HepG2 (cell line): Measurements from ENCODE around the gene CCDC8. TPM values are rescaled to one million over a fixed set of nuclear protein-coding genes. Genes with fewer than 3 reads are reported as not detected.
A peak's percentile ranks its signal among the peaks of the same experiment; 100 is the strongest.

Source experiments
- BRD4 ChIP-seq: sonication (generic); formaldehyde crosslinking; IDR thresholded peaks from 2 replicates; pipeline ENCODE4 v1.4.0; 2020; ENCODE audit warnings: missing genetic modification reagents
- CCAR2 ChIP-seq: fragments of 200-400 bp; formaldehyde crosslinking; optimal IDR thresholded peaks from 2 replicates; pipeline ENCODE3; 2018; ENCODE audit warnings: low read depth, mild to moderate bottlenecking, low read length, moderate library complexity
- CHD4 ChIP-seq: fragments of 200-600 bp; sonication (generic); IDR thresholded peaks from 2 replicates; pipeline ENCODE4 v1.7.0; 2017; ENCODE audit warnings: mild to moderate bottlenecking, low read length, borderline replicate concordance
- DNMT1 ChIP-seq: sonication (generic); formaldehyde crosslinking; IDR thresholded peaks from 2 replicates; pipeline ENCODE4 v1.5.1; 2020; ENCODE audit warnings: mild to moderate bottlenecking, missing genetic modification reagents
- E2F1 ChIP-seq: sonication (generic); formaldehyde crosslinking; IDR thresholded peaks from 2 replicates; pipeline ENCODE4 v1.5.0; 2020; ENCODE audit warnings: missing genetic modification reagents
- GTF3A ChIP-seq: sonication (generic); formaldehyde crosslinking; conservative IDR thresholded peaks from 2 replicates; pipeline ENCODE4 v1.4.0; 2020; ENCODE audit warnings: mild to moderate bottlenecking, missing genetic modification reagents
- KMT2A ChIP-seq: sonication (generic); formaldehyde crosslinking; IDR thresholded peaks from 2 replicates; pipeline ENCODE4 v1.4.0; 2020; ENCODE audit warnings: missing genetic modification reagents
- MAF1 ChIP-seq: sonication (generic); formaldehyde crosslinking; IDR thresholded peaks from 2 replicates; pipeline ENCODE4 v1.5.0; 2020; ENCODE audit warnings: missing genetic modification reagents, borderline replicate concordance
- NFKBIZ ChIP-seq: IDR thresholded peaks from 2 replicates; pipeline ENCODE4 v1.6.1; 2018; ENCODE audit warnings: missing genetic modification reagents, missing compliant biosample characterization
- SYNCRIP ChIP-seq: fragments of 200-400 bp; formaldehyde crosslinking; IDR thresholded peaks from 2 replicates; pipeline ENCODE4 v1.6.1; 2018; ENCODE audit warnings: mild to moderate bottlenecking, low read depth, low read length; ENCODE audit not compliant: insufficient read depth
- YEATS2 ChIP-seq: sonication (generic); formaldehyde crosslinking; IDR thresholded peaks from 2 replicates; pipeline ENCODE4 v1.4.0; 2020; ENCODE audit warnings: missing genetic modification reagents, borderline replicate concordance
- ZFY ChIP-seq: sonication (generic); formaldehyde crosslinking; IDR thresholded peaks from 2 replicates; pipeline ENCODE4 v1.4.0; 2020; ENCODE audit warnings: missing genetic modification reagents
- ZNF18 ChIP-seq: sonication (generic); formaldehyde crosslinking; IDR thresholded peaks from 2 replicates; pipeline ENCODE4 v1.8.0; 2022; ENCODE audit warnings: mild to moderate bottlenecking, missing genetic modification reagents; ENCODE audit not compliant: insufficient replicate concordance
- ZNF44 ChIP-seq: sonication (generic); formaldehyde crosslinking; IDR thresholded peaks from 2 replicates; pipeline ENCODE4 v1.5.1; 2020; ENCODE audit warnings: mild to moderate bottlenecking, missing genetic modification reagents
- ZNF629 ChIP-seq: sonication (generic); formaldehyde crosslinking; conservative IDR thresholded peaks from 2 replicates; pipeline ENCODE4 v1.5.0; 2020; ENCODE audit warnings: missing genetic modification reagents
- ZNF660 ChIP-seq: sonication (generic); formaldehyde crosslinking; IDR thresholded peaks from 2 replicates; pipeline ENCODE4 v1.5.1; 2020; ENCODE audit warnings: mild to moderate bottlenecking, low read depth, missing genetic modification reagents, borderline replicate concordance
- ZNF710 ChIP-seq: sonication (generic); formaldehyde crosslinking; IDR thresholded peaks from 2 replicates; pipeline ENCODE4 v1.5.0; 2020; ENCODE audit warnings: mild to moderate bottlenecking, missing genetic modification reagents, borderline replicate concordance
- ZNF749 ChIP-seq: sonication (generic); formaldehyde crosslinking; IDR thresholded peaks from 2 replicates; pipeline ENCODE4 v1.8.0; 2022; ENCODE audit warnings: mild to moderate bottlenecking, missing genetic modification reagents, moderate library complexity, borderline replicate concordance
- ZNF768 ChIP-seq: sonication (generic); formaldehyde crosslinking; IDR thresholded peaks from 2 replicates; pipeline ENCODE4 v1.4.0; 2020; ENCODE audit warnings: missing genetic modification reagents
- polyA plus RNA-seq, 8 experiments: library from polyadenylated mRNA; depleted of rRNA in 3 of 8; stranded (reverse) in 7 of 8; unstranded in 1 of 8; fragments of >200 nt; fragmentation: Illumina TruSeq in 4 of 8; extraction: Trizol in 4 of 8; gene quantifications; 2 replicates each; pipeline versions ENCODE4 v1.2.1 to v1.2.3, GENCODE V29; 2011 to 2016; ENCODE audit warnings: low read depth in 4 of 8, missing spikeins in 1 of 8, mixed read lengths in 1 of 8; ENCODE audit not compliant: insufficient read depth in 1 of 8
- total RNA-seq, 5 experiments: library from RNA; depleted of rRNA; stranded (reverse); fragments of >200 nt; fragmentation: Illumina TruSeq; extraction: Trizol; gene quantifications; 2 replicates each; pipeline ENCODE4 v1.2.3, GENCODE V29; 2016; ENCODE audit warnings: low read depth in 1 of 5
- TF ChIP-seq, protein P1 (sequence below): sonication (generic); formaldehyde crosslinking; conservative IDR thresholded peaks from 2 replicates; pipeline ENCODE4 v1.5.0; 2020; ENCODE audit warnings: missing genetic modification reagents
- TF ChIP-seq, protein P2 (sequence below): sonication (generic); formaldehyde crosslinking; IDR thresholded peaks from 2 replicates; pipeline ENCODE4 v1.4.0; 2020; ENCODE audit warnings: mild to moderate bottlenecking, low read depth, missing genetic modification reagents

The CCDC8 gene
- total and polyA plus RNA-seq, 2 of the 13 experiments (the other 11 are each of a cell fraction or from before 2014, with no cell fraction given) = 0.04 TPM; not detected in 1

DNA sequence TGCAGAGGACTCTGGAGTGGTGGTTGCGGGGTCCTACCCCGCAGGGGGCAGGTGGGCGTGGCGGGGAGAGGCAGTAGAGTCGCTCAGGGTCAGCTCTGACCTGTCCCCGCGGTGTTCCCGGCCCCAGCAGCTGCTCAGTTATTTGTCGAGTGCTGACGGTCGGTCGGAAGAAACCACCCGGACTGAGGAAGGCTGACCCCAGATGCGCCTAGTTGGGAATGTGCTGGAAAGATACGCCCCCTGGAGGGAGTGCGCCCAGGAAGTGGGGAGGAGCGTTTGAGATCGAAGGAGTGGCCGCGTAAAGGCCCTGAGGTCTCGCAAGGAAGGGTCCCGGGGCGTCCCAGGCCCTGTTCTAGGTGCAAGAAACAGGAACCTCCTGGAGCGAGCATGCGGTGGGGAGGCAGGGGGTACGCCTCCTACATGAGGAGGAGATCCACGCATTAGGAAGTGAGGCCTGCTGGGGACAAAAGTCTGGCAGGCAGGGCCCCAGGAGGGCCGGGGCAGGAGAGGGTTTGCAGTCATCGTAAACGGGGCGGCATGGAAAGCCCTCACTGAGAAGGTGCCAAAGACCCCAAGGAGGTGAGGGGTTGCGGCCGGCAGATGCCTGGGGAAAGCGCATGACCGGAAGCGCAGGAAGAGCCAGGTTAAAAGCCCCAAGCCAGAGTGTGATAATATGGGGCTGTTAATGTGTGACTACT lies 9.2 kb downstream of the CCDC8 start (continued):
- 0 out of 2 replicates have a peak, but pooled peaks have one; percentile 7 for TF ChIP-seq E2F1
- TF ChIP-seq ZNF768 (CRISPR knock-in tag) = peak; percentile 7; the same call in 1 of the 2 replicates
- 0 out of 2 replicates have a peak, but pooled peaks have one; percentile 68 for TF ChIP-seq MAF1 (CRISPR knock-in tag)
- 0 out of 2 replicates have a peak, but pooled peaks have one; percentile 26 for TF ChIP-seq DNMT1 (CRISPR knock-in tag)
- 0 out of 2 replicates have a peak, but pooled peaks have one; percentile 40 for TF ChIP-seq BRD4
- TF ChIP-seq, protein P1, sequence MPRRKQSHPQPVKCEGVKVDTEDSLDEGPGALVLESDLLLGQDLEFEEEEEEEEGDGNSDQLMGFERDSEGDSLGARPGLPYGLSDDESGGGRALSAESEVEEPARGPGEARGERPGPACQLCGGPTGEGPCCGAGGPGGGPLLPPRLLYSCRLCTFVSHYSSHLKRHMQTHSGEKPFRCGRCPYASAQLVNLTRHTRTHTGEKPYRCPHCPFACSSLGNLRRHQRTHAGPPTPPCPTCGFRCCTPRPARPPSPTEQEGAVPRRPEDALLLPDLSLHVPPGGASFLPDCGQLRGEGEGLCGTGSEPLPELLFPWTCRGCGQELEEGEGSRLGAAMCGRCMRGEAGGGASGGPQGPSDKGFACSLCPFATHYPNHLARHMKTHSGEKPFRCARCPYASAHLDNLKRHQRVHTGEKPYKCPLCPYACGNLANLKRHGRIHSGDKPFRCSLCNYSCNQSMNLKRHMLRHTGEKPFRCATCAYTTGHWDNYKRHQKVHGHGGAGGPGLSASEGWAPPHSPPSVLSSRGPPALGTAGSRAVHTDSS (CRISPR knock-in tag) = no peak
- no peak for TF ChIP-seq GTF3A
- TF ChIP-seq, protein P2, sequence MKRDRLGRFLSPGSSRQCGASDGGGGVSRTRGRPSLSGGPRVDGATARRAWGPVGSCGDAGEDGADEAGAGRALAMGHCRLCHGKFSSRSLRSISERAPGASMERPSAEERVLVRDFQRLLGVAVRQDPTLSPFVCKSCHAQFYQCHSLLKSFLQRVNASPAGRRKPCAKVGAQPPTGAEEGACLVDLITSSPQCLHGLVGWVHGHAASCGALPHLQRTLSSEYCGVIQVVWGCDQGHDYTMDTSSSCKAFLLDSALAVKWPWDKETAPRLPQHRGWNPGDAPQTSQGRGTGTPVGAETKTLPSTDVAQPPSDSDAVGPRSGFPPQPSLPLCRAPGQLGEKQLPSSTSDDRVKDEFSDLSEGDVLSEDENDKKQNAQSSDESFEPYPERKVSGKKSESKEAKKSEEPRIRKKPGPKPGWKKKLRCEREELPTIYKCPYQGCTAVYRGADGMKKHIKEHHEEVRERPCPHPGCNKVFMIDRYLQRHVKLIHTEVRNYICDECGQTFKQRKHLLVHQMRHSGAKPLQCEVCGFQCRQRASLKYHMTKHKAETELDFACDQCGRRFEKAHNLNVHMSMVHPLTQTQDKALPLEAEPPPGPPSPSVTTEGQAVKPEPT (CRISPR knock-in tag) = 0 out of 2 replicates have a peak, but pooled peaks have one; percentile 41
- peak; percentile 87 for TF ChIP-seq ZFY (CRISPR knock-in tag)
- no peak for TF ChIP-seq SYNCRIP
- no peak for TF ChIP-seq ZNF18 (CRISPR knock-in tag)
- no peak for TF ChIP-seq CHD4
- no peak for TF ChIP-seq ZNF629 (CRISPR knock-in tag)
- peak; percentile 54 for TF ChIP-seq KMT2A (CRISPR knock-in tag)
- peak; percentile 46; the same call in 1 of the 2 replicates for TF ChIP-seq YEATS2
- TF ChIP-seq ZNF710 (CRISPR knock-in tag) = peak; percentile 85; the same call in 1 of the 2 replicates
- no peak for TF ChIP-seq CCAR2
- TF ChIP-seq ZNF660 (CRISPR knock-in tag) = no peak
- no peak for TF ChIP-seq NFKBIZ
- 0 out of 2 replicates have a peak, but pooled peaks have one; percentile 87 for TF ChIP-seq ZNF44 (CRISPR knock-in tag)
- peak; percentile 65; the same call in 1 of the 2 replicates for TF ChIP-seq ZNF749 (CRISPR knock-in tag)
